Mesenchymal stem cell (in vitro differentiated cells and primary cell): ENCODE measurements around the gene ROBO1.

ENCODE experiments used
- DNase-seq: peaks from one replicate; pipeline ENCODE4 v3.0.0-alpha.2; 2013
- H2AFZ ChIP-seq: one replicate; pipeline ENCODE4 v1.6.1; 2013; ENCODE audit warnings: low read depth, mild to moderate bottlenecking, control low read depth, inconsistent platforms, low read length, moderate library complexity
- H2AK5ac ChIP-seq: 2 replicates; pipeline ENCODE4 v1.6.1; 2013; ENCODE audit warnings: low read length, moderate library complexity, mild to moderate bottlenecking, inconsistent platforms; ENCODE audit not compliant: severe bottlenecking
- H2BK120ac ChIP-seq: one replicate; pipeline ENCODE4 v1.6.1; 2013; ENCODE audit warnings: low read depth, mild to moderate bottlenecking, inconsistent platforms, low read length, moderate library complexity
- H2BK12ac ChIP-seq, 2 experiments: one replicate each; pipeline ENCODE4 v1.6.1; 2013; ENCODE audit warnings: inconsistent platforms in 2 of 2, low read length in 2 of 2, mild to moderate bottlenecking in 2 of 2, moderate library complexity in 2 of 2, control low read depth in 1 of 2
- H2BK15ac ChIP-seq: one replicate; pipeline ENCODE4 v1.6.1; 2013; ENCODE audit warnings: mild to moderate bottlenecking, low read depth, inconsistent platforms; ENCODE audit not compliant: poor library complexity, severe bottlenecking
- H2BK5ac ChIP-seq: 2 replicates; pipeline ENCODE4 v1.6.1; 2013; ENCODE audit warnings: low read depth, mild to moderate bottlenecking, low read length, control low read depth, inconsistent platforms; ENCODE audit not compliant: poor library complexity, severe bottlenecking
- H3K14ac ChIP-seq, 2 experiments: one replicate each; pipeline ENCODE4 v1.6.1; 2013; ENCODE audit warnings: inconsistent platforms in 2 of 2, low read length in 2 of 2, control low read depth in 1 of 2, mild to moderate bottlenecking in 1 of 2, moderate library complexity in 1 of 2
- H3K18ac ChIP-seq, 2 experiments: one replicate each; pipeline ENCODE4 v1.6.1; 2013; ENCODE audit warnings: inconsistent platforms in 2 of 2, low read length in 2 of 2, control low read depth in 1 of 2, low read depth in 1 of 2, mild to moderate bottlenecking in 1 of 2
- H3K23ac ChIP-seq, 2 experiments: one replicate each; pipeline ENCODE4 v1.6.1; 2013; ENCODE audit warnings: inconsistent platforms in 2 of 2, low read length in 2 of 2, mild to moderate bottlenecking in 2 of 2, moderate library complexity in 2 of 2, control low read depth in 1 of 2
- H3K27ac ChIP-seq: 2 replicates; pipeline ENCODE4 v1.5.1; 2013; ENCODE audit warnings: mild to moderate bottlenecking, moderate library complexity, low read length, control low read depth, inconsistent platforms; ENCODE audit not compliant: poor library complexity, severe bottlenecking
- H3K27me3 ChIP-seq, 2 experiments: 2 replicates each; pipeline versions ENCODE4 v1.6.1 to v1.7.0; 2013; ENCODE audit warnings: low read length in 2 of 2, mild to moderate bottlenecking in 2 of 2, moderate library complexity in 2 of 2, control low read depth in 1 of 2, inconsistent platforms in 1 of 2; ENCODE audit not compliant: control insufficient read depth in 1 of 2, insufficient read depth in 1 of 2
- H3K36me3 ChIP-seq, 2 experiments: 2 replicates each; pipeline versions ENCODE4 v1.6.1 to v1.7.0; 2013; ENCODE audit warnings: low read length in 2 of 2, control low read depth in 1 of 2, inconsistent platforms in 1 of 2, low read depth in 1 of 2, mild to moderate bottlenecking in 1 of 2; ENCODE audit not compliant: insufficient read depth in 2 of 2, control insufficient read depth in 1 of 2
- H3K4ac ChIP-seq, 2 experiments: one replicate each; pipeline ENCODE4 v1.6.1; 2013; ENCODE audit warnings: inconsistent platforms in 2 of 2, low read length in 2 of 2, mild to moderate bottlenecking in 2 of 2, moderate library complexity in 2 of 2, control low read depth in 1 of 2, low read depth in 1 of 2
- H3K4me1 ChIP-seq: 2 replicates; pipeline ENCODE4 v1.6.1; 2013; ENCODE audit warnings: low read depth, low read length, control low read depth; ENCODE audit not compliant: control insufficient read depth, insufficient read depth
- H3K4me2 ChIP-seq: 2 replicates; pipeline ENCODE4 v1.6.1; 2013; ENCODE audit warnings: low read length, mild to moderate bottlenecking, inconsistent platforms; ENCODE audit not compliant: poor library complexity, severe bottlenecking
- H3K4me3 ChIP-seq, 2 experiments: 2 replicates each; pipeline versions ENCODE4 v1.5.1 to v1.7.0; 2013; ENCODE audit warnings: low read length in 2 of 2, mild to moderate bottlenecking in 2 of 2, control low read depth in 1 of 2, low read depth in 1 of 2; ENCODE audit not compliant: insufficient read depth in 1 of 2
- H3K79me1 ChIP-seq: replicated peaks from 2 replicates; pipeline ENCODE4 v1.6.1; 2013; ENCODE audit warnings: mild to moderate bottlenecking, control low read depth, low read length, inconsistent platforms; ENCODE audit not compliant: poor library complexity, severe bottlenecking
- H3K9ac ChIP-seq: 2 replicates; pipeline ENCODE4 v1.7.0; 2013; ENCODE audit warnings: mild to moderate bottlenecking, low read length, moderate library complexity
- H3K9me3 ChIP-seq: 2 replicates; pipeline ENCODE4 v1.7.0; 2013; ENCODE audit warnings: mild to moderate bottlenecking, low read length; ENCODE audit not compliant: control insufficient read depth
- H4K8ac ChIP-seq: one replicate; pipeline ENCODE4 v1.6.1; 2013; ENCODE audit warnings: inconsistent platforms, mild to moderate bottlenecking, low read length, moderate library complexity
- H4K91ac ChIP-seq: one replicate; pipeline ENCODE4 v1.6.1; 2013; ENCODE audit warnings: mild to moderate bottlenecking, low read length, inconsistent platforms
- WGBS: methylation state at CpG from one replicate; pipeline ENCODE4 v1.1.7; 2013; ENCODE audit warnings: mixed read lengths; 5-methylcytosine and 5-hydroxymethylcytosine counted together

The ROBO1 gene

GRCh38 chr3:78957456-78957855 lies 810.3 kb downstream of the ROBO1 start:
- no peak overlapping the region for H2BK15ac ChIP-seq
- H3K79me1 ChIP-seq = peaks cover 4% of the 10 kb centered on the region
- 89% methylated on average over 5 of the region's 5 CpGs for WGBS

GRCh38 chr3:78951342-78951945 lies 816.4 kb downstream of the ROBO1 start:
- H3K36me3 ChIP-seq = no peaks in the 10 kb centered on the region
- H2AK5ac ChIP-seq = no peak overlapping the region
- DNase-seq = peak; percentile 91
- H2AFZ ChIP-seq = no peak overlapping the region
- H3K9me3 ChIP-seq = no peaks in the 10 kb centered on the region
- H4K8ac ChIP-seq = no peak overlapping the region
- no peak overlapping the region for H3K4ac ChIP-seq
- H3K4me2 ChIP-seq = no peak overlapping the region
- H2BK120ac ChIP-seq = no peak overlapping the region
- no peak overlapping the region for H3K14ac ChIP-seq
- WGBS = 0% methylated on average over 1 of the region's 4 CpGs
- H3K4me1 ChIP-seq = no peaks in the 10 kb centered on the region
- H2BK15ac ChIP-seq = no peak overlapping the region
- H3K23ac ChIP-seq = no peak overlapping the region
- H3K27ac ChIP-seq = no peak overlapping the region
- H2BK5ac ChIP-seq = no peak overlapping the region
- H4K91ac ChIP-seq = no peak overlapping the region
- no peak overlapping the region for H3K9ac ChIP-seq
- H3K27me3 ChIP-seq = no peaks in the 10 kb centered on the region
- no peak overlapping the region for H3K4me3 ChIP-seq
- no peak overlapping the region for H2BK12ac ChIP-seq
- H3K79me1 ChIP-seq = no peaks in the 10 kb centered on the region
- no peak overlapping the region for H3K18ac ChIP-seq

More at GRCh38 chr3:78957456-78957855, 810.3 kb downstream of the ROBO1 start:
- no peak overlapping the region for H2BK12ac ChIP-seq
- no peak overlapping the region for H2AFZ ChIP-seq
- H3K4ac ChIP-seq = no peak overlapping the region
- no peak overlapping the region for H3K18ac ChIP-seq
- no peak overlapping the region for H2AK5ac ChIP-seq
- H3K36me3 ChIP-seq = no peaks in the 10 kb centered on the region
- no peak overlapping the region for H3K27ac ChIP-seq
- no peaks in the 10 kb centered on the region for H3K9me3 ChIP-seq
- H2BK120ac ChIP-seq = no peak overlapping the region
- no peak overlapping the region for H3K23ac ChIP-seq
- no peak overlapping the region for H4K91ac ChIP-seq
- H2BK5ac ChIP-seq = no peak overlapping the region
- H3K9ac ChIP-seq = no peak overlapping the region
- H3K14ac ChIP-seq = no peak overlapping the region
- H4K8ac ChIP-seq = no peak overlapping the region
- no peak overlapping the region for H3K4me3 ChIP-seq
- no peak for DNase-seq
- H3K27me3 ChIP-seq = no peaks in the 10 kb centered on the region
- no peak overlapping the region for H3K4me2 ChIP-seq
- no peaks in the 10 kb centered on the region for H3K4me1 ChIP-seq

- Histone ChIP-seq H2AFZ (no peak overlapping the region), H3K9ac (peak overlapping the region; percentile 26), H3K36me3 (peaks cover 0 to 3% of the 10 kb centered on the region in 2 experiments), H3K14ac (no peak overlapping the region), H4K8ac (no peak overlapping the region), H2BK5ac (no peak overlapping the region), H3K4me2 (no peak overlapping the region), H3K23ac (no peak overlapping the region), H3K4ac (no peak overlapping the region), H3K18ac (no peak overlapping the region), H2AK5ac (no peak overlapping the region), H3K27me3 (no peaks in the 10 kb centered on the region), H2BK15ac (no peak overlapping the region), H3K79me1 (peaks cover 11% of the 10 kb centered on the region), H3K4me1 (no peaks in the 10 kb centered on the region), H3K4me3 (no peak overlapping the region), H3K9me3 (no peaks in the 10 kb centered on the region), H3K27ac (no peak overlapping the region), H4K91ac (no peak overlapping the region), H2BK12ac (no peak overlapping the region), H2BK120ac (no peak overlapping the region)
- DNase-seq = peak; percentile 74
- WGBS = 68% methylated on average over 2 of the region's 2 CpGs
Measured at GRCh38 chr3:78941587-78941986, 826.2 kb downstream of the ROBO1 start.

DNA sequence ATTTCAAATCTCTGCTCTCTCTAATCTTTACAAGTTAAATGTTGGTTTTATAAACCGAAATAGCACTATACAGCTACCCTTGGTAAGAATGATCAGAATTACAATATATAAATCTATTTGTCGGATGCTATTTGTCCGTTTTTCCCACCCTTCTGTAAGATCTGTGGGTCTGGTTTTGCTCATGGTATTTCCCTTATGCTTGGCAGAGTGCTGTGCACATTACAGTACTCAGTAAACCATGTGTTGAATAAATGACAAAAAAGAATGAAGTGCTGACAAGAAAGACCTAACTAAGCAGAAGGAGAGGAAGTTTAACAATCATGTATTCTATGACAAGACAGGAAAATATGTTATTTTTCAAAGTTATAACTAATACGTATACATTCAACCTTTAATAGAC lies 827.2 kb downstream of the ROBO1 start:
- H4K8ac ChIP-seq = no peak overlapping the region
- H3K79me1 ChIP-seq = peaks cover 11% of the 10 kb centered on the region
- H3K27me3 ChIP-seq = no peaks in the 10 kb centered on the region
- H3K4ac ChIP-seq = no peak overlapping the region
- DNase-seq = no peak
- H3K36me3 ChIP-seq = peaks cover 0 to 3% of the 10 kb centered on the region in 2 experiments
- no peak overlapping the region for H2BK5ac ChIP-seq
- H3K4me3 ChIP-seq = no peak overlapping the region
- no peak overlapping the region for H2BK120ac ChIP-seq
- 79% methylated on average over 2 of the region's 4 CpGs for WGBS
- no peak overlapping the region for H3K14ac ChIP-seq
- no peak overlapping the region for H3K27ac ChIP-seq
- no peak overlapping the region for H2AFZ ChIP-seq
- no peaks in the 10 kb centered on the region for H3K4me1 ChIP-seq
- no peak overlapping the region for H2AK5ac ChIP-seq
- H3K18ac ChIP-seq = no peak overlapping the region
- H3K4me2 ChIP-seq = no peak overlapping the region
- no peak overlapping the region for H2BK15ac ChIP-seq
- H2BK12ac ChIP-seq = no peak overlapping the region
- no peak overlapping the region for H3K23ac ChIP-seq
- no peaks in the 10 kb centered on the region for H3K9me3 ChIP-seq
- no peak overlapping the region for H3K9ac ChIP-seq
- no peak overlapping the region for H4K91ac ChIP-seq
